Measurements from ENCODE around the gene BICRAL.
A peak's percentile ranks its signal among the peaks of the same experiment; 100 is the strongest.

- TF ChIP-seq CTCF (IDR thresholded peaks at IDR 0.05) (0 out of 2 replicates have a peak, but pooled peaks have one; percentile 9), NFIC (IDR thresholded peaks at IDR 0.05; ENCODE audit: borderline replicate concordance) (peak; percentile 87)
Measured at GRCh38 chr6:42783177-42783875, 1.5 kb downstream of the BICRAL start.
